ENCODE measurements around the gene AKAP8L. TPM values are rescaled to one million over a fixed set of nuclear protein-coding genes. Genes with fewer than 3 reads are reported as not detected.

Gene AKAP8L
- total RNA-seq, 3 donors from 2014 or later = 74.4 to 111 (median 96.0) TPM

GRCh38 chr19:15463861-15464371 is 45.1 kb upstream of the AKAP8L start:
- no peak for TF ChIP-seq CTCF (IDR thresholded peaks at IDR 0.05)
- DNase-seq = peak; percentile 48 to 85 (median 66)
- Histone ChIP-seq H3K36me3 (ENCODE audit: low read depth) (no peaks in the 10 kb centered on the region), H3K9me3 (no peaks in the 10 kb centered on the region), H3K4me3 (peak overlapping the region; percentile 6), H3K4me1 (ENCODE audit: low read depth) (no peaks in the 10 kb centered on the region)
- ATAC-seq = peak; percentile 88
- intact Hi-C loops (cut with DNase I, micrococcal nuclease) = no loop called here

- no peaks in the 10 kb centered on the region for H3K9me3 ChIP-seq
- no peak overlapping the region for H3K4me3 ChIP-seq
- peaks cover 12% of the 10 kb centered on the region for H3K4me1 ChIP-seq (ENCODE audit: low read depth)
- TF ChIP-seq CTCF (IDR thresholded peaks at IDR 0.05) = no peak
- H3K36me3 ChIP-seq (ENCODE audit: low read depth) = no peaks in the 10 kb centered on the region
- intact Hi-C loops (cut with DNase I, micrococcal nuclease) = no loop called here
- no peak for ATAC-seq
- DNase-seq = no peak
Measured at GRCh38 chr19:15461694-15462093, 42.9 kb upstream of the AKAP8L start.

GRCh38 chr19:15457701-15458484 is 39.1 kb upstream of the AKAP8L start:
- ATAC-seq = no peak
- no peak overlapping the region for H3K4me3 ChIP-seq
- no peak for TF ChIP-seq CTCF (IDR thresholded peaks at IDR 0.05)
- no peak for DNase-seq
- intact Hi-C loops (cut with DNase I, micrococcal nuclease) = no loop called here
- no peaks in the 10 kb centered on the region for H3K36me3 ChIP-seq (ENCODE audit: low read depth)
- H3K4me1 ChIP-seq (ENCODE audit: low read depth) = peaks cover 16% of the 10 kb centered on the region
- no peaks in the 10 kb centered on the region for H3K9me3 ChIP-seq

GRCh38 chr19:15456871-15457700 is 38.3 kb upstream of the AKAP8L start:
- DNase-seq = peak in 2 of 3 donors; percentile 67 to 72
- H3K9me3 ChIP-seq = no peaks in the 10 kb centered on the region
- H3K36me3 ChIP-seq (ENCODE audit: low read depth) = no peaks in the 10 kb centered on the region
- peak; percentile 60 for ATAC-seq
- H3K4me3 ChIP-seq = no peak overlapping the region
- TF ChIP-seq CTCF (IDR thresholded peaks at IDR 0.05) = no peak
- peaks cover 21% of the 10 kb centered on the region for H3K4me1 ChIP-seq (ENCODE audit: low read depth)
- intact Hi-C loops (cut with DNase I, micrococcal nuclease) = no loop called here

GRCh38 chr19:15456441-15456840 is 37.7 kb upstream of the AKAP8L start:
- no peaks in the 10 kb centered on the region for H3K9me3 ChIP-seq
- DNase-seq = no peak
- TF ChIP-seq CTCF (IDR thresholded peaks at IDR 0.05) = no peak
- no peak for ATAC-seq
- intact Hi-C loops (cut with DNase I, micrococcal nuclease) = no loop called here
- peaks cover 24% of the 10 kb centered on the region for H3K4me1 ChIP-seq (ENCODE audit: low read depth)
- no peak overlapping the region for H3K4me3 ChIP-seq
- H3K36me3 ChIP-seq (ENCODE audit: low read depth) = no peaks in the 10 kb centered on the region
